ENCODE data around the gene MEAK7.
"Not testable (repeated sequence)": the region's sequence is repeated elsewhere in the genome, so short reads cannot be mapped to it uniquely, and the experiment has no call there.

MEAK7 gene

DNA sequence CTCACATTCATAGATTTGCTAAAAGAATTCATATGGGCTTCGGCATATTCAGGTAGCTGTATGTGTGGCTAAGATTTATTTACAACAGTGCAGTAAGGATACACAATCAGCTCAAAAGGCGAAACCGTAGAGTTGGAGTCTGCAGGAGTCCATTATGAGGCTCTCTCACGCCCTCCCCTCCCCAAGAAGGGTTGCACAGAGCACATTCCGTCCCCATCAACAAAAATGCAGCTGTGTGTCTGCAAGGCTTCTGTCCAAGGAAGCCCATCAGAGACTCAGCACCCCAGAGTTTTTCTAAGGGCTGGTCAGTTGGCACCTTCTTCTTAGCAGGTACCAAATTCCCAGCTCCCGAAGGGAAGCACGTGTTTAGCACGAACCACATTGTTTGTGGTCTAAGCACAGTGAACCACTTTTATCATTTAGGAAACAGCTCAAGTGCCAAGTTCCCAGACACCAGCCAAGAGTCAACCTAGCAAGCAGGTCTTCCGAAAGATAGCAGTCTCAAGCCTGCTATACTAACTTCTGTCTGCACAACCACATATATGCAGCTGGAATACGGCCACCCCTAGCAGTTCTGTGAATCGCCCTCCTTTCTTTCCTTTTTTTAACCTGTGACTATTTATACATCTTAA lies 28.5 kb upstream of the MEAK7 start:
- DNase-seq (ENCODE audit: low spot score) = no peak

DNA sequence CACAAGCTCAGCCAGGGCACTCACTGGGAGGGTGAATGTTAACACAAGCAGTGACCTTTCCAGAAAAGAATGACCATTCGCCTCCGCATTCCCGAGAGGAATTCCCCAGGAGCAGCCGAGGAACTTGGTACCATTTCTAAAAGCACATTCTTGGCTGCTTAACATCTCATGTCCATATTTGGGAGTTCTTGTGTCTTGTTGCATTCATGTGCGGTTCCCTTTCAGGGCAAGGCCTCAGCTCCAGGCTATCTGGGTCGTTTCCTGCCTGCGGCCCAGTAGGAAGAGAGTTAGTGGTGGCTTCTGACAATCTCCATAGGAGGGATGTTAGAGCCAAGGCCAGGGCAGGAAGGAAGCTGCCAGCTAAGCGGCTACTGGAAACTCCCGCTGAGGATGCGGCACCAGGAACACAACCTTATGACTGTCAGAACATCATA lies 27.8 kb upstream of the MEAK7 start:
- peak; percentile 95 for DNase-seq (ENCODE audit: low spot score)

DNA sequence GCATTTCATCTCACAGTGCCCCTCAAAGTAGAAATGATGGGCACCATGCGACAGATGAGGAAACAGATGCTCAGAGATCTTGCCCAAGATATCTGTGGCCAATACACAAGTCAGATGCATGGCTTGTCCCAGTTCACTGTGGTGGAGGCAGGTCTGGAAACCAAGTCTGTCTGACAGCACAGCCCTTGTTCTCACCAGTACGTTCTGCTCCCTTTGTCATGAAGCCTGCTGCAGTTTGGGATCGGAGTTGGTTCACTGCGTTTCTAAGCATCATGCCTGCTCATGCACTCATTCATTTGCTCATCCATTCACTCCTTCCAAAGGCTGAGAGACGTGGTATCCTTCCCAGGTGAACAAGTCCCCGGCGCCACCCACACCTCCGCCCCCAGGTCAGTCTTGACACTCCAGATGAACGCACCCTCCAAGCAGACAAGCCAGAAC lies 27.2 kb upstream of the MEAK7 start:
- DNase-seq (ENCODE audit: low spot score) = no peak

DNA sequence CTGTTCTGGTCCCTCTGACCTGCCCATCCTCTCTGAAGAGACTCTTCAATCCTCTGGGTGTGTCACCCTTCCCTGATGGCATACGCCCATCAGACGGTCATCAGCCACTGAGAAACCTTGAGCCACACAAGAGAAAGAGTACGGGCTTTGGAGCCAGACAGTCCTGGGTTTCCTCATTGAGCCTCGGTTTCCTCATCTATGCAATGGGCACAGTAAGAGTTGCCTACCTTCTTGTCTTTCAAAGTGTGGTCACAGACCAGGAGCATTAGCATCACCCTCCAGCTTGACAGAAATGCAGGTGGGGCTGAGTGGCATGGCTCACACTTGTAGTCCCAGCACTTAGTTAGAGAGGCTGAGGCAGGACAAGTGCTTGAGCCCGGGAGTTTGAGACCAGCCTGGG lies 26.1 kb upstream of the MEAK7 start:
- DNase-seq (ENCODE audit: low spot score) = no peak

DNA sequence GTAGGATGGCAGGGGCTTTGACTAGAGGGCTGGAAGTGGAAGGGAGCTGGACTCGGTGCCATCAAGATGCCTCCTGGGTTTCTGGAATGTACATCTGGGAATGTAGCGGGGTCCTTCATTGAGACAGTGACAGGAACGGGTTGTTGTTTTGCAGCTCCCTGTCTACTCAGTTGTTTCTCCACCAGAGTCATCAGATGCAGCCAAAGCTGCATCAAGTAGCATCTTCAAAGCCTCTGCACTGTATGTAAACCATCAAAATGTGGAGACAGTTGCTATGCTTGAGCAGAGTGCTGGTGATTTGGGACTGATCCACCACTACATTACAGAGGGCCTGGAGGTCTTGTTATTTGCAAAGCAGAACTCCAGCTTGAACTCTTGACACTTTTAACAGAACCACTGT lies 25.1 kb upstream of the MEAK7 start:
- no peak for DNase-seq (ENCODE audit: low spot score)

DNA sequence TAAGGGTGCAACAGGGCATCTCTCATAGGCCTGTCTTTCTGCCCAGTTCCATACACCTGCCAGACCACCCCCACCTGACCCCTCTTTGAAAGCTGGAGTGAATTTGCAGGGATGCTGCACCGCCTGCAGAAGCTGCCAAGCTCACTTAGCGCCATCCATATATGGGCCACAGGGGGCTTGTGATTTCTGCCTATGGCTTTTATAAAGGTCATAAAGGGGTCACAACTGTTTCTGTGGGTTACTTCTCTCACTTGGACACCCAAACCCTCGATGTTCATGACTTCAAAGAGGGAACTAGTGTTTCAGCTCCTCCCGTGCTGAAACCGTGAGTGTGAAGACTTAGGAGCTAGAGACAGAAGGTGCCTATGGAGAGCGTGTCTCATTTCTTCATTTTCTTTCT lies 23.9 kb upstream of the MEAK7 start:
- DNase-seq (ENCODE audit: low spot score) = no peak

DNA sequence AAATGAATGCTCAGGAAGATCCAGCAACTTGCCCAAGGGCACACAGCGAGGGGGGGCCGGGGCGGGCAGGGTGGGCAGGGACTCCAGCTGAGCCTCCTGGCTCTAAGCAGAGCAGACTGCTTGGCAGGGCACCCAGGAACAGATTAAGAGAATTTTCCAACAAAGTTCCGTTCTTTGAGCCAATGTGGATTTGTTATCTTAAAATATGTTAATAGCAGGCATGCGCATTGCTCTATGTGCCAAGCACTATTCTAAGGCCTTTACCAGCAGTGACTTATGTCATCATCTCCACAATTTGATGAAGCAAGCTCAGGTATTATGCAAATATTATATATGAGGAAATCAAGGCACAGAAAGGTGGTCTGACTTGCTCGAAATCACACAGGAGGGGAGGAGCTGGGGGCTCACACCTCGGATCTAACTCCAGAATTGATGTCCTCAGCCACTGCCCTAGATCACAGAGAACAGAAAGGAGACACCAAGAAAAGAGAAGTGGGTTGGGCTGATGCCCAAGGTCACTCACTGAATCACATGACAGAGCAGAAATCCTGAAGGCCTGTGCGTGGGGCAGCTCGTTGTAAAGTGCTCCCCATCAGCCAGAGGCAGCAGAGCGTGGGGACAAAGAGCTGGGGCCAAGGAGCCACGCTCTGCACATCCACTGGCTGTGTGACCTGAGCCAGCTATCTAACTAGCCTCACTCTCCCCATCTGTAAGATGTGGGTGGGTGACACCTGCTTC lies 23.2 kb upstream of the MEAK7 start:
- DNase-seq (ENCODE audit: low spot score) = no peak

DNA sequence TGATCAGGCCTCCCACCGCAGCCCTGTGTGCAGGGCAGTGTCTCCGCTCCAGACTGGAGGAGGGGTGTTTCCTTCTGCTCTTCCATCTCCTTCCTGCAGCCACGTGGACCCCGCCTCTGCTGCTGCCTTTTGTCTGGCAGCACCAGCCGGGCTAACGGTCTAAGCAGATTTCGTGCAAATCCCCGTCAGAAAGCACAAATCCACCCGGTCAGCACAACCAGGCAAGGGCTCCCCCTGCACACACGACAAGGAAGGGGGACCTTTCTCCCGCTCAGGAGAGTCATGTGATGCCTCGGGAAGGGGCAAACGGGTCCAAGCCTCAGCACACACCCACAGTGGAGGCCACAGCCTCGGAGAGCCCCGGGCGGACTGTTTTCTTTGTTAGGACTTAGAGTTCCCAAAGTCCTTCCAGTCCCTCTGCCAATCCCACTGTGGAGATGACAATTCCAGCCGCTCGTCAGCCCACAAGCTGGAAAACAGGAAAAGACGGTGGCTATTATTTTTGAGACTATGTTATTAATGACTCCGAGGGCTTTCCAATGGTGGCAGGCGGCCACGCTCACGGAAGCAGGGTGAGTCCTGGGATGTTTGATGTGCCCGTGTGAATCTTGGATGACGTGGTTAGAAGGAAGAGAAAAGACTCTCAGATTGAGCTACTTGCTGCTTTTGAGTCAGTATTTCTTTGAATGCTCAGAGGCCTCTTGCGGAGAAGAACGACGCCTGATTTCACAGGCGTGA lies 22.5 kb upstream of the MEAK7 start:
- DNase-seq (ENCODE audit: low spot score) = peak; percentile 63

DNA sequence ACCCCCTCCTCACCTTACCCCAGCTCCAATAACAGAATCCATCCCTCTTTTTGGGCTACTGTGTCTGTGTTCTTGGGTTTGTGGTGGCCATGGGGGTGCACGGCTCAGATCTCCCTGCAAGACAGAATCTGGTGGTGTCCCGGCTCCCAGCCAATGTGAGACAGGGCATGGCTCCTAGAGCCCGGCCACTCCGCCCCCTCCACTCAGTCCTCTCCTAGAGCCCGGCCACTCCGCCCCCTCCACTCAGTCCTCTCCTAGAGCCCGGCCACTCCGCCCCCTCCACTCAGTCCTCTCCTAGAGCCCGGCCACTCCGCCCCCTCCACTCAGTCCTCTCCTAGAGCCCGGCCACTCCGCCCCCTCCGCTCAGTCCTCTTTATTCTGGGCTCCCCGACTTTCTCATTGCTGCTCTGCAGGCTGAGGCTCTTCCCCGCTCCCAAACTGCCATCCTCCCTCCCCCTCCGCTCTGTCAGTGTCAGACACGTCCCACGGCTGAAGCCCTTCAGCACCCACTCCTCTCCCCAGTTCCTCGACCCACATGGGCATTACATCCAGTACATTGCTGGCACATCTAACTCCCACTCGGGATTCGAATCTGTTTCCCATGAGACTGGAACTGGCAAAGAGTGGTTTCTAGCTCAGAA lies 20.6 kb upstream of the MEAK7 start:
- not testable (repeated sequence) for DNase-seq (ENCODE audit: low spot score)

DNA sequence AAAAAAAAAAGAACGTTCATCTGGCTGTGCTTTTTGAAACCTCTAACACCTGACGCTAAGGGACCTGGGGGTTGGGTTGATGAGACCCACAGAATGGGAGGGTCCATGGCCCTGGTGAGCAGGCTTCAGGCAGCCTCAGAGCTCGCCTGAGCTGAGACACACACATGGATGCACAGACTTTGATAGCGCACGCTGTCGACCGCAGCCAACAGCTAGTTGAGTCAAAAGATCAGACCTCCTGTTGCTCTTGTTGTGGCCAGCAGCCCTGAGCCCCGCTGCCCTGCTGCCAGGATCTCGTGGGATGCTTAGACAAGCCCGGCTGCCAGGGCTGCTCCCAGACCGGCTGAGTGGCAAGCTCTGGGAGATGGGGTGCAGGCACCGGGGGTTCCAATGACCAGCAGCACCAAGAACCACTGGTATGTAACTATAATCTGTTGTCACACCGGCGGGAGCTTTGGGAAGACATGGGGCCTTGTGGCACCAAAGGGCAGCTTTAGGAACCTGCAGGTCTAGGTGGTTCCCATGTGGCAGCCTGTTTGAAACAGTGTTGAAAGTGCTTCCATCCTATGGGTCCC lies 20.0 kb upstream of the MEAK7 start:
- no peak for DNase-seq (ENCODE audit: low spot score)

DNA sequence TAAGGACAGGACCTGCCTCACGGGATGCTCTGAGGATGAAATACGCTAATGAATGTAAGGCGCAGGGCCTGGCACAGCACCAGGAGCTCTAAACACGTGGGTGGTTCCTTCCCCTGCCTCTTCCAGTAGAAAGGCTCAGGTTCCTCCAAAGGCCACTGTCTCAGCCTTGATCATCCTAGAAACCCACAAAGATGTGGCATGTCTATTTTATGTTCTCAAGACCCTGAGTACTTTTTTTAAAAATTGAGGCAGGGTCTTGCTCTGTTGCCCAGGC lies 17.0 kb upstream of the MEAK7 start:
- no peak for DNase-seq (ENCODE audit: low spot score)

DNA sequence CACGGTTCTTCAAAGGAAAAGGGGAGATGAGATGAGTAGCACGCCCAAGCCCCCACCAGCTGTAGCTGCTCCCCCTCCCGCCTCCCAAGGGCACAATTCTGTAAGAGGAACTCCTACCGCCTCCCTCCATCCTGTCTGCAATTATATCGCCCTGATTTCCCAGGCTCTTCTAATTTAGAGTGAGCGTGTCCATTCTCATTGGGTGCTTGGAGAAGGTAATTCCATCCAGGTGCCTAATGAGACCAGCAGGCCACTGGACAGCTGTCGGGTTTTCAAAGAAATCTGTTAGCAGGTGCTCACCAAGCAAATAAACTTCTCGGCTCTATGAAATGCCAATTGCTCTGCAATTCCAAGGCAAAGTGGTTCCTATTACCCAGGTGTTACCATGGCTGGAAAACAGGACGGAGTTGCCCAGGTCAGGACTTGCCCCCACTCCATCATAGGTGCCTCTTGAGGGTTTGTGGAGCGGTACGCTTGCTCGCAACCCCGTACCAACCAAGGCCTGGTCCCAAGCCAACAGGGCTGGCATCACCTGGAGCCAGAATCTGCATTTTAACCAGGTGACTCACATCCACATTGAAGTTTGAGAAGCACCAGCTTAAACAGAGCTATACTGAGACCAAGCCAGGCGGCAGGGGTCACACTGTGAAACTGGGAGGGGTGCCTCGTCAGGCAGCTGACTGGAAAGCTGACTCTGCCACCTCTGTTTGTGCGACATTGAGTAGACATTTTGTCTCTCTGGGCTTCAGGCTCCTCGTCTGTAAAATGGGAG lies 16.5 kb upstream of the MEAK7 start:
- DNase-seq (ENCODE audit: low spot score) = no peak

DNA sequence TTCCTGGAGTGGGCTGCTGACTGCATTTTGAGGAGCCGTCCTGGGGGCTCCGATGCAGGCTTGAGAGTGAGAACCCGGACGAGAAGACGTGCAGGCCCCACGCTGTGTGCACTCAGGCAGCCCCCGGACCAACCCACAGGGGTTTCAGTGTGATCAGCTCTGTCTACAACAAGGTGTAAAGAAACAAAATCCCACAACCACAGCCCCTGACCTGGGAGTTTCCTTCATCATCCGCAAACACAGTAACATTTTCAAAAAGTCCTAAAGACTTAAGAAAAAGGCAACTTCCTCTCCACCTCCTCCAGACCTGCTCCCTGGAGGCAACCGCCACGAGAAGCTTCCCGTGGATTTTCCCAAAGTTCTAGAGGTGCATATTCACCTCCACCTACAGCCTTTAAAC lies 15.4 kb upstream of the MEAK7 start:
- no peak for DNase-seq (ENCODE audit: low spot score)

DNA sequence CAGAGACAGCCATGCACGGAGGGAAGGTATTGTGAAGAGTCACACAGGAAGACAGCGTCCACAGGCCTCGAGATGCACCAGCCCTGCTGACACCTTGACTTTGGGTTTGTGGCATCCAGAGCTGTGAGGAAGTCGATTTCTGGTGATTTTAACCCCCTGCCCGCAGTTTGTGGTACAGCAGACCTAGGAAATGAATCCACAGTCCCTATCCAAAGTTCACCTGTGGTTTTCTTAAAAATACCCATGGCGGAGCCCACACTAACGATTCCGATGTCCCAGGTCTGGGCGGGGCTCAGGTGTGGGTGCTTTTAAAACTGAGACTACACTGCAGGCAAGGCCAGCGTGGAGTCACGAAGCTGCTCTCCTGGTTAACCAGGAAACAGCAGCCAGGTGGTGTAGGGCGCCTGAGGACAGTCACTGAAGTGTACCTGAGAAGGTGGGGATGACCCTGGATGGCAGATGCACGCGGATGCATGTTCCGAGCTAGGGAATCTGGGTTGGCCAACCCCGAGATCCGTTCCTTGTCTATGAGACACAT lies 14.4 kb upstream of the MEAK7 start:
- DNase-seq (ENCODE audit: low spot score) = no peak

DNA sequence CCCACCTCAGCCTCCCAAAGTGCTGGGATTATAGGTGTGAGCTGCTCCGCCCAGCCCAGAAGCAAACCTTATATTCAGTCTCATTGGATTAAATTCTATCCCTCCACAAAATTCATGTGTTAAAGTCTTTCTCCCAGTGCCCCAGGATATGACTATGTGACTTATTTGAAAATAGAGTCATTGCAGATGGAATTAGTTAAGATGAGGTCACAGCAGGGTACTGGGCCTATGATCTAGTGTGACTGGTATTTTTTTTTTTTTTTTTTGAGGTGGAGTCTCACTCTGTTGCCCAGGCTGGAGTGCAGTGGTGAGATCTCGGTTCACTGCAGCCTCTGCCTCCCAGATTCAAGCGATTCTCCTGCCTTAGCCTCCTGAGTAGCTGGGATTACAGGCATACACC lies 13.8 kb upstream of the MEAK7 start:
- peak; percentile 86 for DNase-seq (ENCODE audit: low spot score)

DNA sequence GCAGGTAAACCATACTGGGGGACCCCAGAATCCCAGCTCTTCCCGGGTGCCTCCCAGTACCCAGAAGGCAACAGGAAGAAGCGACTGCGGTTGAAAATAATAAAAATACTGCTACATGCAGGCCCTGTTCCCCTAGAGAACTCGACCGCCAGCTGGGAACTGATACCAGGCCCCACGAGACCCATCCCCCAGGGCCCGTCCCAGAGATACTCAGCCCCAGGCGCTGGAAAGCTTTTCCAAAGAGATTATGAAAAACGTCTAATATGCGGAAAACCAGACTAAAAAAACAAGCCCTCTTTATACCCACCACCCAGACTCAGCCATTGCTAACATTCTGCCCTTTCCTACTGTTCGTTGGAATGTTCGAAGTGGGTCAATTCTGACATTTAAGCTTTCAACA lies 12.9 kb upstream of the MEAK7 start:
- no peak for DNase-seq (ENCODE audit: low spot score)

DNA sequence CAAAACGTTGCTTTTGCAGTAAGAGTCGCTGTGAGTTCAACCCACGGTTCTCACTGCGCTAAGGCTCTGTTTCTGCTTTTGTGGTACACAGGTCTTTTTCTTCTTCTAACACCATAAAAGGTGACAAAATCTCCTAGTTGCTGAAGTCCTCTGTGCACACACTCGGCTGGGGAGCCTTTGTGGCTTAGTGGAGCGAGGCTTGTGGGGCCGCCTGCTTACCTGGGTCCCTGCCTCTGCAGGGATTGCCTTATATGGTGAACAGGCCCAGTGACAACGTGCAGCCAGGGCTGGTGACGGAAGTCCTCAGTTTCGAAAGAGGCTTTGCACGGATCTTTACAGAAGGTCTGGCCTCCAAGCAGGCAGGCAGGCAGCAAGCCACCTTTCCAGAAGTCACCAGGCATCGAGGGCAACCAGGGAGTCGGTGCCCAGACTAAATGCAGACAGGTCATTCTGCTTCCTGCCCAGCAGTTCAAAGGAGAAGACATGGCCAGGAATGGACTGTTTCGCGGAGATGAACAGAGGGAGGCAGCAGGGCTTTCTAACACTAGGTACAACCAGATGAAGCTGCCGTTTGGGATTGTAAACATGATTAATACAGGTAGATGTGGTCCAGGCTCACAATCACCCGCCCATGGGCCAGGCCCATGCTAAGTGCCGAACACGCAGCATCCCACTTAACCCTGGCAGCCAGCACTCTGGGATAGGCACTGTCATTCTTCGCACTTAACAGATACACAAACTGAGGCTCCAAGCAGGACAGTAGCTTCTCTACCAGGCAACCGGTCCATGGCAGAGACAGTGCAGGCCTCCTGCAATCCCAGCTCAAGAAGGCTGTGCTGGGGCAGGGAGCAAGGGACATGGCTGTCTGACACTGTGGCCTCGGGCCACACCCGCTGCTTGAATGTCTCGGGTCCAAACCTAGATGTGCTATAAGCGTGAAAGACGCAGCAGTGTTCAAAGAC lies 10.7 kb upstream of the MEAK7 start:
- no peak for DNase-seq (ENCODE audit: low spot score)

DNA sequence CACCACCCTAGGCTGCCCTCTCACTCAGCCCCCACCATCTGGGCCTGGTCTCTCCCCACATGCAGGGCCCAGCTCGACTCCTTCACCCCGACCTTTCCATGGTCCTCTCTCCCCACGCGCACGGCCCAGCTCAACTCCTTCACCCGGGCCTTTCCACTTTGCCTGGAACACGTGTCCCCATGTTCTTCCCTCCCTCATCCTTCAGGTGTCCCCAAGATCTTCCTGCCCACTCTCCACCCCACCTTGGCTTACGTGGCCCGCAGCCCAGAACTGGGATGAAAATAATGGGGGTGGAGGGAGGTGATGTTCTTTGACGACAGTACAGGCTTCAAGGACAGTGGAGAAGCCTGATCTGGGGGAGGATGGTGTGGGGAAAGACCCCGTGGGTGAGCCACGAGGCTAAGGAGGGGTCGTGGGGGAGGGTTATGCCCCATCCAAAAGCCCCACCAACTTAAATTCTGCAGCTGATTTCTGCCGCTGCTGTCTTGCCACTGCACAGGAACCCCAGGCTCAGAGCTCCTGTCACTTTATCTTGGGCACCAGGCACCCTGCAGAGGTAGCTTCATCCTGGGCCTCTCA lies 9.9 kb upstream of the MEAK7 start:
- no peak for DNase-seq (ENCODE audit: low spot score)

DNA sequence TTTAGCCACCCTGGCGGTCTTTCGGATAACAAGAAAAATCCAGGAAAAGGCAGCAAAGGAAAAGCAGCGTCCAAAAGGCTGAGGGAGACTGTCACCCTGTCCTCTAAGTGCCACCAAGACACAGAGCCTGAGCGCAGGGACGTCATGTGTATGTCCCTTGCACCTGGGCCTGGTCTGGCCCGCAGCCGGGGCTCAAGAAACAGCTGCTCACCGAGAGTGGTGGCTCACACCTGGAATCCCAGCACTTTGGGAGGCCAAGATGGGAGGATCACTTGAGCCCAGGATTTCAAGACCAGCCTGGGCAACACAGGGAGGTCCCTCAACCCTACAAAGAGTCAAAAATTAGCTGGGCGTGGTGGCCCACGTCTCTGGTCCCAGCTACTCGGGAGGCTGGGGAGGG lies 9.2 kb upstream of the MEAK7 start:
- no peak for DNase-seq (ENCODE audit: low spot score)

DNA sequence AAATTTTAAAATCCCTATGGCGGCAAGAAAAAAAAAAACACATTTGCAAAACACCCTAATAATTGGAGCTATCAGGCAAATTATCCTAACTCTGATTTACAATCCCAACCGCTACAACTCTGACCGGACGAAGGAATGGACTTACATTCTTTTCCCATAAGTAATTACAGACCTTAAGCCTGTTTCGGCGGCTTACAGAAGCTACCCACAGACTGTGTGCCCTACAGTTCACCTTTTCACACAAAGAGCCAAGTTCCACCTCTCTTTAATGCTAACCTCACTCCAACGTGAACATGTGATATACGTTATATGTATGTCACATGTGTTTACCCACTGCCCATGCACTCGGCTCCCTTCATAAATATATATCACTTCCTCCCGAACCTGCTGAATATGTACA lies 8.7 kb upstream of the MEAK7 start:
- DNase-seq (ENCODE audit: low spot score) = no peak

Measured in AG08395 (cell line).